Measurements from ENCODE around the gene KTN1.

Gene KTN1

GRCh38 chr14:55592436-55592835 is 12.4 kb downstream of the KTN1 start:
- no peak for ATAC-seq

GRCh38 chr14:55593698-55594097 is 13.7 kb downstream of the KTN1 start:
- no peak for ATAC-seq
- TF ChIP-seq SNAI2 (CRISPR knock-in tag; IDR thresholded peaks at IDR 0.05) = no peak
- TF ChIP-seq ZNF8 (CRISPR knock-in tag; IDR thresholded peaks at IDR 0.05) = no peak
- no peak for TF ChIP-seq ZFP30 (CRISPR knock-in tag; IDR thresholded peaks at IDR 0.05)
- TF ChIP-seq OSR1 (CRISPR knock-in tag; IDR thresholded peaks at IDR 0.05) = no peak
- no peak for TF ChIP-seq ZNF70 (CRISPR knock-in tag; IDR thresholded peaks at IDR 0.05)
- no peak for TF ChIP-seq ISL1 (CRISPR knock-in tag; IDR thresholded peaks at IDR 0.05)

More at GRCh38 chr14:55592436-55592835, 12.4 kb downstream of the KTN1 start:
- TF ChIP-seq OSR1 (CRISPR knock-in tag; IDR thresholded peaks at IDR 0.05) (no peak), TCF4 (CRISPR knock-in tag; IDR thresholded peaks at IDR 0.05; ENCODE audit: borderline replicate concordance) (no peak), POU6F1 (CRISPR knock-in tag; IDR thresholded peaks at IDR 0.05; ENCODE audit: borderline replicate concordance, low read depth) (no peak), RARB (CRISPR knock-in tag; IDR thresholded peaks at IDR 0.05) (no peak), CSRNP3 (CRISPR knock-in tag; IDR thresholded peaks at IDR 0.05) (no peak), BACH2 (CRISPR knock-in tag; IDR thresholded peaks at IDR 0.05; ENCODE audit: borderline replicate concordance) (no peak), ZFP3 (CRISPR knock-in tag; IDR thresholded peaks at IDR 0.05) (no peak), ZNF8 (CRISPR knock-in tag; IDR thresholded peaks at IDR 0.05) (no peak), ZNF565 (CRISPR knock-in tag; conservative IDR thresholded peaks at IDR 0.05; ENCODE audit: low read depth) (no peak), PPARA (CRISPR knock-in tag; IDR thresholded peaks at IDR 0.05; ENCODE audit: borderline replicate concordance) (no peak), ZNF70 (CRISPR knock-in tag; IDR thresholded peaks at IDR 0.05) (no peak), ARNTL (CRISPR knock-in tag; IDR thresholded peaks at IDR 0.05; ENCODE audit: borderline replicate concordance, low read depth) (no peak), SNAI2 (CRISPR knock-in tag; IDR thresholded peaks at IDR 0.05) (no peak), ISL1 (CRISPR knock-in tag; IDR thresholded peaks at IDR 0.05) (no peak), CREB5 (CRISPR knock-in tag; IDR thresholded peaks at IDR 0.05; ENCODE audit: low read depth) (no peak), PATZ1 (CRISPR knock-in tag; IDR thresholded peaks at IDR 0.05; ENCODE audit: borderline replicate concordance) (no peak), ZFP30 (CRISPR knock-in tag; IDR thresholded peaks at IDR 0.05) (no peak), ZC3H10 (CRISPR knock-in tag; IDR thresholded peaks at IDR 0.05) (no peak), TOX (CRISPR knock-in tag; IDR thresholded peaks at IDR 0.05; ENCODE audit: borderline replicate concordance) (no peak), GLIS3 (CRISPR knock-in tag; IDR thresholded peaks at IDR 0.05) (no peak)

- no peak for TF ChIP-seq SNAI2 (CRISPR knock-in tag; IDR thresholded peaks at IDR 0.05)
- TF ChIP-seq CSDC2 (CRISPR knock-in tag; IDR thresholded peaks at IDR 0.05) = no peak
- TF ChIP-seq ISL1 (CRISPR knock-in tag; IDR thresholded peaks at IDR 0.05) = no peak
- no peak for TF ChIP-seq PATZ1 (CRISPR knock-in tag; IDR thresholded peaks at IDR 0.05; ENCODE audit: borderline replicate concordance)
- no peak for TF ChIP-seq GLIS3 (CRISPR knock-in tag; IDR thresholded peaks at IDR 0.05)
- no peak for TF ChIP-seq ARNTL (CRISPR knock-in tag; IDR thresholded peaks at IDR 0.05; ENCODE audit: borderline replicate concordance, low read depth)
- TF ChIP-seq POU6F1 (CRISPR knock-in tag; IDR thresholded peaks at IDR 0.05; ENCODE audit: borderline replicate concordance, low read depth) = no peak
- ATAC-seq = no peak
Measured at GRCh38 chr14:55599250-55599879, 19.4 kb downstream of the KTN1 start.
